ENCODE results near the gene COMMD1.

The COMMD1 gene

DNA sequence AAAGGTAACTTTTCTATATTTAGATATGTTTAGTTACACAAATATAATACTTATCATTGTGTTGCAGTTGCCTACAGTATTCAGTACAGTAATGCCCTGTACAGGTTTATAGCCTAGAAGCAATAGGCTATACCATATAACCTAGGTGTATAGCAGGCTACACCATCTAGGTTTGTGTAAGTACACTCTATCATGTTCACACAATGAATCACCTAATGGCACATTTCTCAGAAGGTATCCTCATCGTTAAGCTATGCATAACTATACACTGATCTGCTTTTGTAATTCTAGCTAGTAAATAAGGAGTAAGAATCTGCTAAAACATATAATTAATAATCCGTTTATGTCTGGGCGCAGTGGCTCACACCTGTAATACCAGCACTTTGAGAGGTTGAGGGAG, 102.1 kb downstream of the COMMD1 start:
- TF ChIP-seq, protein P1, sequence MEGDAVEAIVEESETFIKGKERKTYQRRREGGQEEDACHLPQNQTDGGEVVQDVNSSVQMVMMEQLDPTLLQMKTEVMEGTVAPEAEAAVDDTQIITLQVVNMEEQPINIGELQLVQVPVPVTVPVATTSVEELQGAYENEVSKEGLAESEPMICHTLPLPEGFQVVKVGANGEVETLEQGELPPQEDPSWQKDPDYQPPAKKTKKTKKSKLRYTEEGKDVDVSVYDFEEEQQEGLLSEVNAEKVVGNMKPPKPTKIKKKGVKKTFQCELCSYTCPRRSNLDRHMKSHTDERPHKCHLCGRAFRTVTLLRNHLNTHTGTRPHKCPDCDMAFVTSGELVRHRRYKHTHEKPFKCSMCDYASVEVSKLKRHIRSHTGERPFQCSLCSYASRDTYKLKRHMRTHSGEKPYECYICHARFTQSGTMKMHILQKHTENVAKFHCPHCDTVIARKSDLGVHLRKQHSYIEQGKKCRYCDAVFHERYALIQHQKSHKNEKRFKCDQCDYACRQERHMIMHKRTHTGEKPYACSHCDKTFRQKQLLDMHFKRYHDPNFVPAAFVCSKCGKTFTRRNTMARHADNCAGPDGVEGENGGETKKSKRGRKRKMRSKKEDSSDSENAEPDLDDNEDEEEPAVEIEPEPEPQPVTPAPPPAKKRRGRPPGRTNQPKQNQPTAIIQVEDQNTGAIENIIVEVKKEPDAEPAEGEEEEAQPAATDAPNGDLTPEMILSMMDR (IDR thresholded peaks at IDR 0.05; ENCODE audit: control extremely low read depth, extremely low read depth, low read depth, missing control alignments), result no peak
- ChIA-PET POLR2A (interaction anchor here (0.8 kb wide), 1 partner anchor 9 kb away, joined by 3 read pairs; no protein-coding TSS in a partner anchor), CTCF (interaction anchor here (0.9 to 3.0 kb wide), 5 partner anchors 8 to 24 kb away, joined by 3 to 18 read pairs (median 5); no protein-coding TSS in a partner anchor)
- DNase-seq (ENCODE audit: extremely low spot score), result no peak

- CTCF ChIA-PET, result interaction anchor here (1.3 to 1.5 kb wide), 2 partner anchors 26 to 88 kb away, joined by 3 to 4 read pairs; no protein-coding TSS in a partner anchor
These were observed 105.3 kb downstream of the COMMD1 start for GRCh38 chr2:62010632-62011256.

GRCh38 chr2:62013641-62014040, 108.2 kb downstream of the COMMD1 start:
- TF ChIP-seq, protein P1 (IDR thresholded peaks at IDR 0.05; ENCODE audit: control extremely low read depth, extremely low read depth, low read depth, missing control alignments), result no peak
- no peak for DNase-seq (ENCODE audit: extremely low spot score)
- POLR2A ChIA-PET, result no interaction called here
- CTCF ChIA-PET, result no interaction called here

More at GRCh38 chr2:62010632-62011256, 105.3 kb downstream of the COMMD1 start:
- TF ChIP-seq, protein P1 (IDR thresholded peaks at IDR 0.05; ENCODE audit: control extremely low read depth, extremely low read depth, low read depth, missing control alignments), result no peak
- POLR2A ChIA-PET, result no interaction called here
- DNase-seq (ENCODE audit: extremely low spot score), result no peak

DNA sequence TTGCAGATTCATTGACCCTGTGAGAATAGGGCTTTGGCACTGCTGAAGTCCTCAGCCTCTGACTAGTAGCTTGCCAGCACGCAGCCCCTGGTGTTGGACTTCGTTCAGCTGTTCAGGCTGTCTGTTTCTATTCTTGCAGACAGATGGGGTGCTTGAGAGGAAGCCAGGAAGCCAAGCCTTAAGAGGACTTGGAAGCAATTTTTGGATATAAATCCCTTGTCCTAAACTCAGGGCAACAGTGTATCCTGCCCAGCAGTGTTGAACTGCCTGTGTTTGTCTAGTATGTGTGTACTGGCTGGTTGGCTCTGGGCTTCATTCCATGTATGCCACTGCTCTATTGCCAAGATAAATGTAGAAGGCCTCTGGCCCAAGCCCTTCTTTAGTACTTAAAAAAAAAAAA, 108.6 kb downstream of the COMMD1 start:
- DNase-seq (ENCODE audit: extremely low spot score), result no peak
- POLR2A ChIA-PET, result no interaction called here
- TF ChIP-seq, protein P1 (IDR thresholded peaks at IDR 0.05; ENCODE audit: control extremely low read depth, extremely low read depth, low read depth, missing control alignments), result no peak
- CTCF ChIA-PET, result no interaction called here

DNA sequence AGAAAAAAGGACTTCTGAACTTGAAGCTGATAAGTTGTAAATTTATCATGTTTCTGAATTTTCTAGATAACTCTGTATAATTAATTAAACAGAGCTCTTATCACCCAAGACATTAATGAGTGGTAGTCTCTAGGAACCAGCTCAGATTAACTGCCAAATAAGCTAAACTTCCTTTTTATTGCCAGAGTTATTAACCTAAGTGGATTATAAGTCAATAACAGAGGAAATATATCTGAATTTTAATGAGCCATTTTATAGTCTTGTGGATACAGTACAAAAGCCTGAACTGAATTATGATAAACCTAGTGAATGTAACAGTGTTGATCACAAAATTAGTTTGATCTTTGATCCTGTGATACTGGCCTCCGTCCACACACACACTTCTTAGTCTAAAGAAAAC, 111.5 kb downstream of the COMMD1 start:
- TF ChIP-seq, protein P1 (IDR thresholded peaks at IDR 0.05; ENCODE audit: control extremely low read depth, extremely low read depth, low read depth, missing control alignments), result no peak
- CTCF ChIA-PET, result interaction anchor here (0.9 to 1.5 kb wide), 6 partner anchors 9 to 24 kb away, joined by 3 to 4 read pairs (median 3); no protein-coding TSS in a partner anchor
- POLR2A ChIA-PET, result no interaction called here
- DNase-seq (ENCODE audit: extremely low spot score), result no peak

- TF ChIP-seq, protein P1 (IDR thresholded peaks at IDR 0.05; ENCODE audit: control extremely low read depth, extremely low read depth, low read depth, missing control alignments), result no peak
- POLR2A ChIA-PET, result no interaction called here
- DNase-seq (ENCODE audit: extremely low spot score), result no peak
- CTCF ChIA-PET, result no interaction called here
These were observed 124.4 kb downstream of the COMMD1 start for GRCh38 chr2:62029910-62030309.

All from GM10248 (cell line).